B cell (primary cell): Measurements from ENCODE around the gene FYB2. TPM values are rescaled to one million over a fixed set of nuclear protein-coding genes. Genes with fewer than 3 reads are reported as not detected.

Experiments used
- ATAC-seq: fragments of 200-7000 bp; cut with Tn5 transposase; one replicate; pipeline ENCODE4 v1.10.0; 2021; ENCODE audit warnings: low read depth, mild to moderate bottlenecking, moderate number of reproducible peaks, moderate library complexity
- CTCF ChIA-PET: fragments of 350-600 bp; sonication (Branson Sonifier 250); formaldehyde crosslinking; loops from one replicate; lab custom pipeline; 2021; ENCODE audit warnings: antibody characterized with exemption, inconsistent platforms; lab: Charles Lee
- POLR2A ChIA-PET: fragments of 350-600 bp; sonication (Branson Sonifier 250); formaldehyde crosslinking; loops from one replicate; lab custom pipeline; 2021; ENCODE audit warnings: antibody characterized with exemption; lab: Charles Lee
- DNase-seq: peaks from one replicate; pipeline ENCODE4 v3.0.0; 2013
- H2AFZ ChIP-seq: 2 replicates; pipeline ENCODE4 v1.6.1; 2012; ENCODE audit warnings: mild to moderate bottlenecking, low read depth, low read length; ENCODE audit not compliant: insufficient read depth, poor library complexity, severe bottlenecking
- H3K27ac ChIP-seq, 2 donors: 1 replicate in 1 of 2; 2 replicates in 1 of 2; pipeline ENCODE4 v1.5.1; 2012 to 2013; ENCODE audit warnings: low read length in 2 of 2, mild to moderate bottlenecking in 2 of 2, moderate library complexity in 1 of 2
- H3K27me3 ChIP-seq, 4 experiments: fragments of 200-600 bp in 1 of 4; sonication (generic) in 1 of 4; replicated peaks in 1 of 4; 1 replicate in 2 of 4; 2 replicates in 2 of 4; pipeline versions ENCODE4 v1.6.1 to v1.7.0; 2013 to 2016; ENCODE audit warnings: low read length in 3 of 4, mild to moderate bottlenecking in 2 of 4, mixed read lengths in 1 of 4, moderate library complexity in 1 of 4; ENCODE audit not compliant: insufficient read depth in 4 of 4, control insufficient read depth in 3 of 4; ENCODE audit errors: control extremely low read depth in 1 of 4
- H3K36me3 ChIP-seq, 2 experiments: replicated peaks in 1 of 2; 1 replicate in 1 of 2; 2 replicates in 1 of 2; pipeline versions ENCODE4 v1.6.1 to v1.7.1; 2013; ENCODE audit warnings: low read length in 1 of 2; ENCODE audit not compliant: insufficient read depth in 2 of 2, control insufficient read depth in 1 of 2; ENCODE audit errors: control extremely low read depth in 1 of 2, extremely low read depth in 1 of 2
- H3K4me1 ChIP-seq, 2 donors: fragments of 200-600 bp in 1 of 2; sonication (generic) in 1 of 2; 1 replicate in 1 of 2; 2 replicates in 1 of 2; pipeline versions ENCODE4 v1.5.1 to v1.6.1; 2013 to 2017; ENCODE audit warnings: low read length in 2 of 2; ENCODE audit not compliant: control insufficient read depth in 2 of 2, insufficient read depth in 2 of 2
- H3K4me2 ChIP-seq: replicated peaks from 2 replicates; pipeline ENCODE3; 2012; ENCODE audit warnings: mild to moderate bottlenecking, low read depth, low read length; ENCODE audit not compliant: poor library complexity, severe bottlenecking
- H3K4me3 ChIP-seq, 5 experiments: fragments of 200-600 bp in 1 of 5; sonication (generic) in 1 of 5; 1 replicate in 3 of 5; 2 replicates in 2 of 5; pipeline versions ENCODE4 v1.5.1 to v1.7.0; 2011 to 2016; ENCODE audit warnings: low read length in 4 of 5, mild to moderate bottlenecking in 4 of 5, low read depth in 2 of 5, control low read depth in 1 of 5, moderate library complexity in 1 of 5; ENCODE audit not compliant: insufficient read depth in 1 of 5; ENCODE audit errors: control extremely low read depth in 1 of 5, extremely low read depth in 1 of 5
- H3K79me2 ChIP-seq: fragments of 200-600 bp; sonication (generic); one replicate; pipeline ENCODE4 v1.6.0; 2016; ENCODE audit warnings: low read length; ENCODE audit not compliant: control insufficient read depth, insufficient read depth
- H3K9ac ChIP-seq: fragments of 200-600 bp; sonication (generic); 2 replicates; pipeline ENCODE4 v1.6.1; 2017; ENCODE audit warnings: mild to moderate bottlenecking, low read length, moderate library complexity
- H3K9me3 ChIP-seq, 3 donors: one replicate each; pipeline versions ENCODE4 v1.6.1 to v1.7.1; 2013; ENCODE audit warnings: low read length in 2 of 3; ENCODE audit not compliant: control insufficient read depth in 2 of 3, insufficient read depth in 1 of 3; ENCODE audit errors: control extremely low read depth in 1 of 3
- H4K20me1 ChIP-seq: 2 replicates; pipeline ENCODE4 v1.6.0; 2012; ENCODE audit warnings: mild to moderate bottlenecking, low read length; ENCODE audit not compliant: insufficient read depth, control insufficient read depth, poor library complexity, severe bottlenecking
- H3K27ac Mint-ChIP-seq: one replicate; pipeline ENCODE4 v1.8.0; 2021; ENCODE audit warnings: mixed read lengths
- H3K27me3 Mint-ChIP-seq: one replicate; pipeline ENCODE4 v1.8.0; 2021; ENCODE audit warnings: mixed read lengths
- H3K4me1 Mint-ChIP-seq: one replicate; pipeline ENCODE4 v1.8.0; 2021; ENCODE audit warnings: mixed read lengths
- H3K4me3 Mint-ChIP-seq: one replicate; pipeline ENCODE4 v1.8.0; 2021; ENCODE audit warnings: mixed read lengths
- H3K9me3 Mint-ChIP-seq: one replicate; pipeline ENCODE4 v1.8.0; 2022; ENCODE audit warnings: mixed read lengths; ENCODE audit not compliant: insufficient read depth
- CTCF ChIP-seq: fragments of 200-600 bp; IDR thresholded peaks from one replicate; pipeline ENCODE4 v1.8.0; 2022; ENCODE audit warnings: antibody characterized with exemption, mild to moderate bottlenecking
- EZH2 ChIP-seq: IDR thresholded peaks from 2 replicates; pipeline ENCODE4 v1.6.1; 2012; ENCODE audit warnings: borderline replicate concordance, low read depth, mild to moderate bottlenecking, moderate library complexity, low read length; ENCODE audit not compliant: insufficient read depth, poor library complexity, severe bottlenecking
- WGBS: methylation state at CpG from one replicate; pipeline ENCODE4 v1.1.5; 2013; ENCODE audit warnings: missing lambda C conversion rate; ENCODE audit not compliant: insufficient coverage; 5-methylcytosine and 5-hydroxymethylcytosine counted together
- intact Hi-C: fragments of 100-400 bp; cut with micrococcal nuclease; formaldehyde crosslinking; loops from one replicate; pipeline ENCODE4 v1.10.0; 2022
- polyA plus RNA-seq: library from polyadenylated mRNA; depleted of rRNA; stranded (reverse); fragments of >200 nt; gene quantifications from 2 replicates; pipeline ENCODE4 v1.2.3, GENCODE V29; 2012
- total RNA-seq, 2 donors: library from RNA; stranded (reverse); fragments of 120-200 nt in 1 of 2; gene quantifications; 1 replicate in 1 of 2; 2 replicates in 1 of 2; pipeline versions ENCODE4 v1.2.3 to v1.2.4, GENCODE V29; 2013 to 2022

The FYB2 gene
- total and polyA plus RNA-seq, 2 donors (not counting 1 experiment from before 2014, with no cell fraction given) = not detected

DNA sequence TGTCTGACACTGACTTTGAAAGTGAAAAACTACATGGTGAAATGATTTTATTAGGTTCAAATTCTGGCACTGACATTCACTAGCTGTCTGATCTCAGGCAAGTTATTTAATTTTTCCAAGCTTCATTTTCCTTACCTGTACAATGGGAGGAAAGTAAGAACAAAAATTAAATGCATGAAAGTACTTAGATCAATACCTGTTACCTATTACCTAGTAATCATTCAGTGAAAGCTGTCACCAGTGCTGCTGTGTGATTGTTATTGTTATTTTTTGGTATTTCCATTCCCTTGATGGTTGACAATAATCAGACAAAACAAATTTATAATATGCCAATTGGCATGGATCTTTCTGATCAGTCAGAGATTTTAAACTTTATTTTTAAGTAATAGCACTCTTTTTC, 37.0 kb upstream of the FYB2 start:
- no peak for TF ChIP-seq CTCF
- no peak for TF ChIP-seq EZH2
- DNase-seq (no peak), ATAC-seq (no peak)
- intact Hi-C loops = no loop called here
- H3K4me1 Mint-ChIP-seq = no peaks in the 10 kb centered on the region
- no peak overlapping the region for H3K27ac Mint-ChIP-seq
- ChIA-PET CTCF (no interaction called here), POLR2A (no interaction called here)
- Histone ChIP-seq H3K27ac (no peak overlapping the region), H2AFZ (no peak overlapping the region), H3K79me2 (no peaks in the 10 kb centered on the region), H3K4me2 (no peak overlapping the region), H3K27me3 (peaks cover 0 to 3% (median 0%) of the 10 kb centered on the region in 4 experiments), H3K9me3 (no peaks in the 10 kb centered on the region), H3K4me3 (no peak overlapping the region), H3K4me1 (no peaks in the 10 kb centered on the region), H4K20me1 (no peaks in the 10 kb centered on the region), H3K36me3 (no peaks in the 10 kb centered on the region), H3K9ac (no peak overlapping the region)
- H3K27me3 Mint-ChIP-seq = peaks cover 21% of the 10 kb centered on the region
- peaks cover 2% of the 10 kb centered on the region for H3K9me3 Mint-ChIP-seq
- no peak overlapping the region for H3K4me3 Mint-ChIP-seq

GRCh38 chr1:56855190-56855589, 36.0 kb upstream of the FYB2 start:
- no peak overlapping the region for H3K4me2 ChIP-seq
- H3K27ac ChIP-seq = no peak overlapping the region
- H3K27ac Mint-ChIP-seq = no peak overlapping the region
- no peaks in the 10 kb centered on the region for H3K9me3 ChIP-seq
- no peaks in the 10 kb centered on the region for H3K4me1 Mint-ChIP-seq
- no peaks in the 10 kb centered on the region for H3K9me3 Mint-ChIP-seq
- H4K20me1 ChIP-seq = no peaks in the 10 kb centered on the region
- DNase-seq = no peak
- CTCF ChIA-PET = no interaction called here
- POLR2A ChIA-PET = no interaction called here
- H3K27me3 ChIP-seq = peaks cover 0 to 3% (median 0%) of the 10 kb centered on the region in 4 experiments
- no peaks in the 10 kb centered on the region for H3K79me2 ChIP-seq
- intact Hi-C loops = no loop called here
- no CpG with 5 or more reads among the region's 1 CpG for WGBS
- H3K4me3 Mint-ChIP-seq = no peak overlapping the region
- H3K4me3 ChIP-seq = no peak overlapping the region
- H2AFZ ChIP-seq = no peak overlapping the region
- H3K36me3 ChIP-seq = no peaks in the 10 kb centered on the region
- peaks cover 17% of the 10 kb centered on the region for H3K27me3 Mint-ChIP-seq
- H3K4me1 ChIP-seq = no peaks in the 10 kb centered on the region
- no peak for ATAC-seq
- no peak for TF ChIP-seq CTCF
- TF ChIP-seq EZH2 = no peak
- H3K9ac ChIP-seq = no peak overlapping the region
